Neural progenitor cell (in vitro differentiated cells): ENCODE data around the gene INSR. TPM values are rescaled to one million over a fixed set of nuclear protein-coding genes. Genes with fewer than 3 reads are reported as not detected.

Experiments
- DNase-seq: peaks from one replicate; pipeline ENCODE4 v3.0.0-alpha.2; 2016; ENCODE audit warnings: low spot score
- H2AFZ ChIP-seq: fragments of 200-600 bp; sonication (generic); replicated peaks from 2 replicates; pipeline ENCODE4 v1.6.1; 2016; ENCODE audit warnings: antibody characterized with exemption
- H3F3A ChIP-seq: fragments of 200-600 bp; sonication (generic); 2 replicates; pipeline ENCODE4 v1.6.1; 2016; ENCODE audit warnings: antibody characterized with exemption, low read depth
- H3K27ac ChIP-seq: fragments of 200-600 bp; sonication (generic); 2 replicates; pipeline ENCODE4 v1.5.1; 2016; ENCODE audit warnings: mild to moderate bottlenecking
- H3K27me3 ChIP-seq: fragments of 200-600 bp; sonication (generic); 2 replicates; pipeline ENCODE4 v1.6.1; 2016; ENCODE audit warnings: mild to moderate bottlenecking, moderate library complexity
- H3K36me3 ChIP-seq: fragments of 200-600 bp; sonication (generic); 2 replicates; pipeline ENCODE4 v1.5.1; 2016
- H3K4me1 ChIP-seq: fragments of 200-600 bp; sonication (generic); 2 replicates; pipeline ENCODE4 v1.6.1; 2016; ENCODE audit warnings: mixed run types
- H3K4me2 ChIP-seq: fragments of 200-600 bp; sonication (generic); 2 replicates; pipeline ENCODE4 v1.6.1; 2016
- H3K4me3 ChIP-seq: fragments of 200-600 bp; sonication (generic); 2 replicates; pipeline ENCODE4 v1.5.1; 2016
- H3K79me2 ChIP-seq: fragments of 200-600 bp; sonication (generic); 2 replicates; pipeline ENCODE4 v1.6.1; 2016; ENCODE audit warnings: low read depth
- H3K9ac ChIP-seq: fragments of 200-600 bp; sonication (generic); 2 replicates; pipeline ENCODE4 v1.6.1; 2016
- H3K9me3 ChIP-seq: fragments of 200-600 bp; sonication (generic); 2 replicates; pipeline ENCODE4 v1.5.1; 2016; ENCODE audit warnings: low read depth
- H4K20me1 ChIP-seq: fragments of 200-600 bp; sonication (generic); 2 replicates; pipeline ENCODE4 v1.6.1; 2016; ENCODE audit warnings: low read depth
- H3K27ac Mint-ChIP-seq: 3 replicates; pipeline ENCODE4 v1.8.0; 2021; ENCODE audit warnings: mixed read lengths
- H3K27me3 Mint-ChIP-seq: 2 replicates; pipeline ENCODE4 v1.8.0; 2022; ENCODE audit warnings: low read depth, mild to moderate bottlenecking, inconsistent platforms, moderate library complexity, mixed read lengths; ENCODE audit not compliant: insufficient read depth
- H3K36me3 Mint-ChIP-seq: 3 replicates; pipeline ENCODE4 v1.8.0; 2021; ENCODE audit warnings: mixed read lengths
- H3K4me1 Mint-ChIP-seq: 3 replicates; pipeline ENCODE4 v1.8.0; 2021; ENCODE audit warnings: mixed read lengths
- H3K4me3 Mint-ChIP-seq: 3 replicates; pipeline ENCODE4 v1.8.0; 2021; ENCODE audit warnings: mild to moderate bottlenecking, moderate library complexity, mixed read lengths
- H3K9me3 Mint-ChIP-seq: 3 replicates; pipeline ENCODE4 v1.8.0; 2020; ENCODE audit warnings: mixed read lengths
- EZH2 ChIP-seq: fragments of 200-600 bp; sonication (generic); IDR thresholded peaks from 2 replicates; pipeline ENCODE4 v1.6.1; 2017; ENCODE audit warnings: antibody characterized with exemption, mild to moderate bottlenecking, moderate library complexity
- EZH2phosphoT487 ChIP-seq: fragments of 200-600 bp; sonication (generic); IDR thresholded peaks from 2 replicates; pipeline ENCODE4 v1.6.1; 2017; ENCODE audit warnings: antibody characterized with exemption
- total RNA-seq: library from RNA; depleted of rRNA; stranded (reverse); fragments of >200 nt; gene quantifications from 2 replicates; pipeline ENCODE4 v1.2.3, GENCODE V29; 2015; ENCODE audit warnings: low replicate concordance
- TF ChIP-seq, protein P1 (sequence below): fragments of 200-600 bp; sonication (generic); IDR thresholded peaks from 2 replicates; pipeline ENCODE4 v1.5.1; 2017; ENCODE audit warnings: antibody characterized with exemption, mild to moderate bottlenecking

Gene INSR
- total RNA-seq, 1 donor from 2014 or later, result 20.8 TPM

DNA sequence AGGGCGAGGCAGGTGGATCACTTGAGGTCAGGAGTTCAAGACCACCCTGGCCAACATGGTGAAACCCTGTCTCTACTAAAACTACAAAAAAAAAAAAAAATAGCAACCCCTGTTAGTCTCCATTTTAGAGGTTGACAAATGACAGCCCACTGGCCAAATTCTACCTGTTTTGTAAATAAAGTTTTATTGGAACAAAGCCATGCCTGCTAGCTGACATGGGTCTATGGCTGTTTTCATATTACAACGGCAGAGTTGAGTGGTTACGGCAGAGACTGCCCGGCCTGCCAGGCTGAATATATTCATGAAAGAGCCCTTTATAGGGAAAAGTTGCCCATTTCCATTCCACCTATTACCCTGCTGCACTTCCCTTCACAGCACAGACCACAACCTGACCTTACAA, 121.4 kb downstream of the INSR start:
- Histone ChIP-seq H3K4me1 (no peaks in the 10 kb centered on the region), H3K36me3 (peaks cover 7% of the 10 kb centered on the region), H3K9me3 (no peaks in the 10 kb centered on the region), H3K27ac (no peak overlapping the region), H2AFZ (no peak overlapping the region), H3K27me3 (no peaks in the 10 kb centered on the region), H3K4me3 (no peak overlapping the region), H3K79me2 (no peaks in the 10 kb centered on the region), H3K9ac (no peak overlapping the region), H4K20me1 (no peaks in the 10 kb centered on the region), H3K4me2 (no peak overlapping the region), H3F3A (no peaks in the 10 kb centered on the region)
- H3K27me3 Mint-ChIP-seq, result peaks cover 4% of the 10 kb centered on the region
- DNase-seq, result no peak
- H3K4me3 Mint-ChIP-seq, result no peak overlapping the region
- no peak overlapping the region for H3K27ac Mint-ChIP-seq
- TF ChIP-seq, protein P1, sequence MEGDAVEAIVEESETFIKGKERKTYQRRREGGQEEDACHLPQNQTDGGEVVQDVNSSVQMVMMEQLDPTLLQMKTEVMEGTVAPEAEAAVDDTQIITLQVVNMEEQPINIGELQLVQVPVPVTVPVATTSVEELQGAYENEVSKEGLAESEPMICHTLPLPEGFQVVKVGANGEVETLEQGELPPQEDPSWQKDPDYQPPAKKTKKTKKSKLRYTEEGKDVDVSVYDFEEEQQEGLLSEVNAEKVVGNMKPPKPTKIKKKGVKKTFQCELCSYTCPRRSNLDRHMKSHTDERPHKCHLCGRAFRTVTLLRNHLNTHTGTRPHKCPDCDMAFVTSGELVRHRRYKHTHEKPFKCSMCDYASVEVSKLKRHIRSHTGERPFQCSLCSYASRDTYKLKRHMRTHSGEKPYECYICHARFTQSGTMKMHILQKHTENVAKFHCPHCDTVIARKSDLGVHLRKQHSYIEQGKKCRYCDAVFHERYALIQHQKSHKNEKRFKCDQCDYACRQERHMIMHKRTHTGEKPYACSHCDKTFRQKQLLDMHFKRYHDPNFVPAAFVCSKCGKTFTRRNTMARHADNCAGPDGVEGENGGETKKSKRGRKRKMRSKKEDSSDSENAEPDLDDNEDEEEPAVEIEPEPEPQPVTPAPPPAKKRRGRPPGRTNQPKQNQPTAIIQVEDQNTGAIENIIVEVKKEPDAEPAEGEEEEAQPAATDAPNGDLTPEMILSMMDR, result no peak
- TF ChIP-seq EZH2 (no peak), EZH2phosphoT487 (no peak)
- H3K4me1 Mint-ChIP-seq, result no peaks in the 10 kb centered on the region
- H3K36me3 Mint-ChIP-seq, result peaks cover 35% of the 10 kb centered on the region
- H3K9me3 Mint-ChIP-seq, result peaks cover 18% of the 10 kb centered on the region

DNA sequence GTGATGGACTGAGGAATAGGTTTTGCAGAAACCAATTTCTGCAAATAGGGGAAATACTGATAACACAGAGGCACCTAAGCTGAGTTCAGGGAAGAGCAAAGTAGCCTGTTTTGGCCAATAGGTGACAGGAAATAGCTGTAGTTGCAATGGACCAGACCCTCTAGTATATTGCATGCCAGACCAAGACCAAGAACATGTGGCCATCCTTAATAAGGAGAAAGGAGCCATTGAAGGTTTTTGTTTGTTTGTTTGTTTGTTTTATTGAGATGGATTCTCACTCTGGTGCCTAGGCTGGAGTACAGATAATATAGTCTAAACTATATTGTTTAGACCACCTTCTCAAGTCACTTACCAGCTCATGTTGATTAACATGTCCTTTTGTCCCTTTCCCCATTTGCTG, 123.2 kb downstream of the INSR start:
- Histone ChIP-seq H2AFZ (no peak overlapping the region), H4K20me1 (no peaks in the 10 kb centered on the region), H3K4me2 (no peak overlapping the region), H3K9ac (no peak overlapping the region), H3K9me3 (no peaks in the 10 kb centered on the region), H3K27ac (no peak overlapping the region), H3K79me2 (no peaks in the 10 kb centered on the region), H3K4me3 (no peak overlapping the region), H3K36me3 (peaks cover 7% of the 10 kb centered on the region), H3K4me1 (no peaks in the 10 kb centered on the region), H3F3A (no peaks in the 10 kb centered on the region), H3K27me3 (no peaks in the 10 kb centered on the region)
- no peak overlapping the region for H3K4me3 Mint-ChIP-seq
- H3K27me3 Mint-ChIP-seq, result peaks cover 4% of the 10 kb centered on the region
- H3K27ac Mint-ChIP-seq, result no peak overlapping the region
- no peaks in the 10 kb centered on the region for H3K4me1 Mint-ChIP-seq
- TF ChIP-seq EZH2, result no peak
- peaks cover 34% of the 10 kb centered on the region for H3K36me3 Mint-ChIP-seq
- no peak for DNase-seq
- peaks cover 18% of the 10 kb centered on the region for H3K9me3 Mint-ChIP-seq

DNA sequence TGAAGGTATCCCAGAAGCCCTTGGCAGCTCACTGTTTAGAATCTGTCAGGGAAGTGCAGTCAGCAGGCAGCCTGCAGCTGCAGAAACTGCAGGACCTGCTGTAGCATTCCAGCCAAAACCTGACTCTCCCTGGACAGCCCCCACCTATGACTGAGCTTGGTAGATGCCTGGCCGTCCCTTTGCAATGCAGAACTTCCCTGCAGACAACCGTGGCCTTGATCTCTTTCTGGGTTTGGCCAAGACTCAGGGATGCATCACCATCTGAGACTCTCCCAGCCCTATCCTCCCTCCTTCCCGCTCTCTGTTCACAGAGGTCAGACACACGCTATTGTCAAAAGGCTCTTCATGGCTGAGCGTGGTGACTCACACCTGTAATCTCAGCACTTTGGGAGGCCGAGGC, 125.3 kb downstream of the INSR start:
- H3K36me3 ChIP-seq, result peaks cover 7% of the 10 kb centered on the region
- no peak overlapping the region for H3K27ac Mint-ChIP-seq

DNA sequence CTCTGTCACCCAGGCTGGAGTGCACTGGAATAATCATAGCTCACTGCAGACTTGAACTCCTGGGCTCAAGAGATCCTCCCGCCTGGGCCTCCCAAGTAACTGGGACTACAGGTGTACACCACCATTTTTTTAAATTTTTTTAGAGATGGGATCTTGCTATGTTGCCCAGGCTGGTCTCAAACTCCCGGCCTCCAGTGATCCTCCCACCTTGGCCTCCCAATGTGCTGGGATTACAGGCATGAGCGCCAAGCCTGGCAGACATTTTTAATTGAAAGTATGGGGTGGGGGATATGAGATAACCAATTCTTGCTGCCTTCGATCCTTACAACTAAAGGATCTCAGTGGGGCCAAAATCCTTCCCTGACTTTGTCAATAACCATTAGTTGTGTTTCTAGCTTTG, 132.9 kb downstream of the INSR start:
- Histone ChIP-seq H3K27ac (no peak overlapping the region), H3K9me3 (no peaks in the 10 kb centered on the region), H2AFZ (no peak overlapping the region), H3K4me2 (no peak overlapping the region), H3K79me2 (no peaks in the 10 kb centered on the region), H3K4me1 (no peaks in the 10 kb centered on the region), H3K36me3 (no peaks in the 10 kb centered on the region), H3K4me3 (no peak overlapping the region), H3K9ac (no peak overlapping the region), H4K20me1 (no peaks in the 10 kb centered on the region), H3K27me3 (no peaks in the 10 kb centered on the region), H3F3A (no peaks in the 10 kb centered on the region)
- Mint-ChIP-seq H3K27me3 (no peaks in the 10 kb centered on the region), H3K27ac (no peak overlapping the region), H3K36me3 (peaks cover 12% of the 10 kb centered on the region), H3K4me1 (no peaks in the 10 kb centered on the region), H3K9me3 (no peaks in the 10 kb centered on the region), H3K4me3 (no peak overlapping the region)
- no peak for TF ChIP-seq EZH2phosphoT487
- TF ChIP-seq EZH2, result no peak
- TF ChIP-seq, protein P1, result no peak
- no peak for DNase-seq

More for the DNA sequence above, 125.3 kb downstream of the INSR start:
- H3K4me2 ChIP-seq, result no peak overlapping the region
- peaks cover 2% of the 10 kb centered on the region for H3K27me3 Mint-ChIP-seq
- no peak overlapping the region for H3K4me3 Mint-ChIP-seq
- H3K9me3 ChIP-seq, result no peaks in the 10 kb centered on the region
- no peaks in the 10 kb centered on the region for H3K4me1 ChIP-seq
- no peak for TF ChIP-seq EZH2phosphoT487
- H3K27ac ChIP-seq, result no peak overlapping the region
- H3K9ac ChIP-seq, result no peak overlapping the region
- no peaks in the 10 kb centered on the region for H3K79me2 ChIP-seq
- H3K9me3 Mint-ChIP-seq, result peaks cover 18% of the 10 kb centered on the region
- no peak overlapping the region for H3K4me3 ChIP-seq
- no peaks in the 10 kb centered on the region for H3K4me1 Mint-ChIP-seq
- DNase-seq, result no peak
- no peak overlapping the region for H2AFZ ChIP-seq
- no peaks in the 10 kb centered on the region for H3F3A ChIP-seq
- no peaks in the 10 kb centered on the region for H4K20me1 ChIP-seq
- H3K27me3 ChIP-seq, result no peaks in the 10 kb centered on the region
- H3K36me3 Mint-ChIP-seq, result peaks cover 34% of the 10 kb centered on the region
